ENCODE measurements around the gene ELP6.

DNA sequence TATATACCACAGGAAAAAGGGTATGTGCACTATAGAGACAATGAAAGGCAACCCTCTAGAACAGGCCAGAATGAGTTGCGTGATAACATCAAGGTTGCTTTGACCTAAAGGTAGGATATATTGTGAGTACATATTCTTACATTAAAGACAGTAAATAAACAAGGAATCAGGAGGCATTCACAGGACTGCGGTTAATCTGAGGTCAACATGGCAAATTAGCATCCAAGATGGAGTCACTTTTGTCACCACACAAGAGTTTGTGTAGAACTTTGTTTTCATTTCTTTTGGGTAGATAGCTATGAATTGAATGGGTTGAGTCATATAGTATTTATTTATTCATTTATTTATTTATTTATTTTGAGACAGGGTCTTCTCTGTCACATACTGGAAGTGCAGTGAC is 26.2 kb downstream of the ELP6 start:
- TF ChIP-seq POLR2A (IDR thresholded peaks at IDR 0.05): no peak
- TF ChIP-seq, protein P1, sequence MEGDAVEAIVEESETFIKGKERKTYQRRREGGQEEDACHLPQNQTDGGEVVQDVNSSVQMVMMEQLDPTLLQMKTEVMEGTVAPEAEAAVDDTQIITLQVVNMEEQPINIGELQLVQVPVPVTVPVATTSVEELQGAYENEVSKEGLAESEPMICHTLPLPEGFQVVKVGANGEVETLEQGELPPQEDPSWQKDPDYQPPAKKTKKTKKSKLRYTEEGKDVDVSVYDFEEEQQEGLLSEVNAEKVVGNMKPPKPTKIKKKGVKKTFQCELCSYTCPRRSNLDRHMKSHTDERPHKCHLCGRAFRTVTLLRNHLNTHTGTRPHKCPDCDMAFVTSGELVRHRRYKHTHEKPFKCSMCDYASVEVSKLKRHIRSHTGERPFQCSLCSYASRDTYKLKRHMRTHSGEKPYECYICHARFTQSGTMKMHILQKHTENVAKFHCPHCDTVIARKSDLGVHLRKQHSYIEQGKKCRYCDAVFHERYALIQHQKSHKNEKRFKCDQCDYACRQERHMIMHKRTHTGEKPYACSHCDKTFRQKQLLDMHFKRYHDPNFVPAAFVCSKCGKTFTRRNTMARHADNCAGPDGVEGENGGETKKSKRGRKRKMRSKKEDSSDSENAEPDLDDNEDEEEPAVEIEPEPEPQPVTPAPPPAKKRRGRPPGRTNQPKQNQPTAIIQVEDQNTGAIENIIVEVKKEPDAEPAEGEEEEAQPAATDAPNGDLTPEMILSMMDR (IDR thresholded peaks at IDR 0.05): no peak
